OCI-LY7 (cell line): ENCODE measurements around the gene TGFBI. TPM values are rescaled to one million over a fixed set of nuclear protein-coding genes. Genes with fewer than 3 reads are reported as not detected.

Experiments used
- Bru-seq: library from RNA; stranded (reverse); fragments of 400-500 nt; gene quantifications from one replicate; lab custom pipeline; 2021; lab: Mats Ljungman, UMichigan
- BruChase-seq, 2 experiments: library from RNA; stranded (reverse); fragments of 400-500 nt; gene quantifications; one replicate each; lab custom pipeline; 2021; lab: Mats Ljungman, UMichigan
- BruUV-seq: library from RNA; stranded (reverse); fragments of 400-500 nt; replicated peaks from 2 replicates; lab custom pipeline; 2021; lab: Mats Ljungman, UMichigan
- CTCF ChIA-PET: fragments of 300-600 bp; sonication (Branson Sonifier 250); formaldehyde crosslinking; loops from one replicate; lab custom pipeline; 2022; ENCODE audit warnings: antibody characterized with exemption; ENCODE audit not compliant: unreplicated experiment; lab: Charles Lee
- POLR2A ChIA-PET: fragments of 300-600 bp; sonication (Branson Sonifier 250); formaldehyde crosslinking; loops from one replicate; lab custom pipeline; 2022; ENCODE audit warnings: antibody characterized with exemption; lab: Charles Lee
- DNase-seq: peaks from one replicate; pipeline ENCODE4 v3.0.0-alpha.2; 2015; ENCODE audit warnings: low spot score
- H2AFZ ChIP-seq: fragments of 200-600 bp; sonication (generic), shearing (Covaris generic); 2 replicates; pipeline ENCODE4 v1.6.1; 2014; ENCODE audit warnings: mild to moderate bottlenecking, antibody characterized with exemption, low read length, moderate library complexity
- H3K27ac ChIP-seq: fragments of 200-600 bp; sonication (generic); 2 replicates; pipeline ENCODE4 v1.5.1; 2014; ENCODE audit warnings: mixed run types, low read depth, mild to moderate bottlenecking, moderate library complexity, low read length, inconsistent platforms; ENCODE audit not compliant: poor library complexity, severe bottlenecking
- H3K36me3 ChIP-seq: fragments of 200-600 bp; sonication (generic); 2 replicates; pipeline ENCODE4 v1.6.1; 2014; ENCODE audit warnings: mild to moderate bottlenecking, antibody characterized with exemption, low read length, moderate library complexity, mixed read lengths; ENCODE audit not compliant: insufficient read depth
- H3K4me1 ChIP-seq: fragments of 200-600 bp; sonication (generic); 2 replicates; pipeline ENCODE4 v1.5.1; 2014; ENCODE audit warnings: mild to moderate bottlenecking, low read length; ENCODE audit not compliant: insufficient read depth, poor library complexity, severe bottlenecking
- H3K4me2 ChIP-seq: fragments of 200-600 bp; sonication (generic); 2 replicates; pipeline ENCODE4 v1.6.1; 2014; ENCODE audit warnings: mild to moderate bottlenecking, low read length
- H3K4me3 ChIP-seq: fragments of 200-600 bp; sonication (generic); 2 replicates; pipeline ENCODE4 v1.5.1; 2014; ENCODE audit warnings: mild to moderate bottlenecking, low read depth, low read length; ENCODE audit not compliant: poor library complexity, severe bottlenecking
- H3K79me2 ChIP-seq: fragments of 200-600 bp; sonication (generic); 2 replicates; pipeline ENCODE4 v1.6.1; 2016; ENCODE audit warnings: low read depth, mild to moderate bottlenecking, low read length, moderate library complexity, mixed read lengths; ENCODE audit not compliant: insufficient read depth
- H3K9me2 ChIP-seq: fragments of 200-600 bp; sonication (generic); 2 replicates; pipeline ENCODE4 v1.6.1; 2016; ENCODE audit warnings: mild to moderate bottlenecking, low read length, mixed read lengths; ENCODE audit not compliant: insufficient read depth
- H3K9me3 ChIP-seq: fragments of 200-600 bp; sonication (generic); 2 replicates; pipeline ENCODE4 v1.6.1; 2014; ENCODE audit warnings: mild to moderate bottlenecking, mixed run types, low read length, mixed read lengths
- H4K20me1 ChIP-seq: fragments of 200-600 bp; sonication (generic); 2 replicates; pipeline ENCODE4 v1.6.1; 2014; ENCODE audit warnings: mild to moderate bottlenecking, antibody characterized with exemption, low read length, moderate library complexity, mixed read lengths; ENCODE audit not compliant: insufficient read depth
- CTCF ChIP-seq: fragments of 200-600 bp; sonication (generic); conservative IDR thresholded peaks from 2 replicates; pipeline ENCODE4 v1.5.1; 2014; ENCODE audit warnings: mild to moderate bottlenecking, antibody characterized with exemption, low read length, moderate library complexity, mixed read lengths
- EZH2phosphoT487 ChIP-seq: fragments of 200-600 bp; sonication (generic); IDR thresholded peaks from 2 replicates; pipeline ENCODE4 v1.6.1; 2018; ENCODE audit warnings: low read depth, borderline replicate concordance, mild to moderate bottlenecking, mixed run types, antibody characterized with exemption, low read length, moderate library complexity, mixed read lengths
- intact Hi-C: fragments of 100-400 bp; cut with micrococcal nuclease; formaldehyde crosslinking; loops from one replicate; pipeline ENCODE4 v1.10.0; 2022; ENCODE audit not compliant: unreplicated experiment
- long read RNA-seq: library from polyadenylated mRNA; stranded (forward); transcript quantifications from one replicate; pipeline ENCODE4 v2.0.0, GENCODE V29; 2022
- total RNA-seq, 2 experiments: library from RNA; depleted of rRNA in 1 of 2; stranded (reverse); fragments of >200 nt in 1 of 2; shearing (Covaris generic) in 1 of 2; gene quantifications; 2 replicates each; pipeline ENCODE4 v1.2.3, GENCODE V29; 2014 to 2022

The TGFBI gene
- total RNA-seq (2014; rRNA removed; shearing (Covaris generic)), result not detected in 2 replicates
- total RNA-seq (2022), result not detected in 2 replicates
- percentile 13 among the genes with signal in this experiment for Bru-seq, nascent RNA
- not detected for BruChase-seq, experiment 1, labeled RNA remaining after a 6-hour chase
- percentile 7 among the genes with signal in this experiment for BruChase-seq, experiment 2, labeled RNA remaining after a 2-hour chase
- long read RNA-seq, result 0 reads

- intact Hi-C loops, result no loop called here
- DNase-seq, result no peak
- Histone ChIP-seq H2AFZ (no peak within 1 kb of the TSS), H4K20me1 (no peaks in the 10 kb centered on the region), H3K4me1 (peaks cover 39% of the 10 kb centered on the region), H3K36me3 (no peaks in the 10 kb centered on the region), H3K9me2 (no peaks in the 10 kb centered on the region), H3K4me3 (no peak within 1 kb of the TSS), H3K9me3 (no peaks in the 10 kb centered on the region), H3K79me2 (no peaks in the 10 kb centered on the region), H3K27ac (no peak within 1 kb of the TSS), H3K4me2 (no peak within 1 kb of the TSS)
- ChIA-PET CTCF (no interaction called here), POLR2A (interaction anchor here (0.7 kb wide), 1 partner anchor 16 kb away, joined by 3 read pairs; no protein-coding TSS in a partner anchor)
- no TSS peak for BruUV-seq
- TF ChIP-seq EZH2phosphoT487 (no peak), CTCF (no peak)
Observed at GRCh38 chr5:136028782-136029742, at the start of gene TGFBI. TGFBI (plus strand) TSS chr5:136028988; CDS start chr5:136029056, 68 bp downstream.

GRCh38 chr5:135978993-135979392 lies 49.8 kb upstream of the TGFBI start:
- BruUV-seq, result no TSS peak
- intact Hi-C loops, result no loop called here
- ChIA-PET CTCF (no interaction called here), POLR2A (no interaction called here)
- Histone ChIP-seq H3K79me2 (no peaks in the 10 kb centered on the region), H3K4me2 (no peak overlapping the region), H4K20me1 (no peaks in the 10 kb centered on the region), H3K9me2 (no peaks in the 10 kb centered on the region), H3K9me3 (no peaks in the 10 kb centered on the region), H3K4me3 (no peak overlapping the region), H3K36me3 (no peaks in the 10 kb centered on the region), H3K27ac (no peak overlapping the region), H2AFZ (no peak overlapping the region), H3K4me1 (no peaks in the 10 kb centered on the region)
- no peak for TF ChIP-seq CTCF
- no peak for TF ChIP-seq EZH2phosphoT487
- DNase-seq, result no peak
